B cell (primary cell): ENCODE measurements around the gene AGPAT3. TPM values are rescaled to one million over a fixed set of nuclear protein-coding genes. Genes with fewer than 3 reads are reported as not detected.

Experiments used
- ATAC-seq: fragments of 200-7000 bp; cut with Tn5 transposase; one replicate; pipeline ENCODE4 v1.10.0; 2021; ENCODE audit warnings: low read depth, mild to moderate bottlenecking, moderate number of reproducible peaks, moderate library complexity
- CTCF ChIA-PET: fragments of 350-600 bp; sonication (Branson Sonifier 250); formaldehyde crosslinking; loops from one replicate; lab custom pipeline; 2021; ENCODE audit warnings: antibody characterized with exemption, inconsistent platforms; lab: Charles Lee
- POLR2A ChIA-PET: fragments of 350-600 bp; sonication (Branson Sonifier 250); formaldehyde crosslinking; loops from one replicate; lab custom pipeline; 2021; ENCODE audit warnings: antibody characterized with exemption; lab: Charles Lee
- DNase-seq: peaks from one replicate; pipeline ENCODE4 v3.0.0; 2013
- H2AFZ ChIP-seq: 2 replicates; pipeline ENCODE4 v1.6.1; 2012; ENCODE audit warnings: mild to moderate bottlenecking, low read depth, low read length; ENCODE audit not compliant: insufficient read depth, poor library complexity, severe bottlenecking
- H3K27ac ChIP-seq, 2 donors: 1 replicate in 1 of 2; 2 replicates in 1 of 2; pipeline ENCODE4 v1.5.1; 2012 to 2013; ENCODE audit warnings: low read length in 2 of 2, mild to moderate bottlenecking in 2 of 2, moderate library complexity in 1 of 2
- H3K27me3 ChIP-seq, 4 experiments: fragments of 200-600 bp in 1 of 4; sonication (generic) in 1 of 4; replicated peaks in 1 of 4; 1 replicate in 2 of 4; 2 replicates in 2 of 4; pipeline versions ENCODE4 v1.6.1 to v1.7.0; 2013 to 2016; ENCODE audit warnings: low read length in 3 of 4, mild to moderate bottlenecking in 2 of 4, mixed read lengths in 1 of 4, moderate library complexity in 1 of 4; ENCODE audit not compliant: insufficient read depth in 4 of 4, control insufficient read depth in 3 of 4; ENCODE audit errors: control extremely low read depth in 1 of 4
- H3K36me3 ChIP-seq, 2 experiments: replicated peaks in 1 of 2; 1 replicate in 1 of 2; 2 replicates in 1 of 2; pipeline versions ENCODE4 v1.6.1 to v1.7.1; 2013; ENCODE audit warnings: low read length in 1 of 2; ENCODE audit not compliant: insufficient read depth in 2 of 2, control insufficient read depth in 1 of 2; ENCODE audit errors: control extremely low read depth in 1 of 2, extremely low read depth in 1 of 2
- H3K4me1 ChIP-seq, 2 donors: fragments of 200-600 bp in 1 of 2; sonication (generic) in 1 of 2; 1 replicate in 1 of 2; 2 replicates in 1 of 2; pipeline versions ENCODE4 v1.5.1 to v1.6.1; 2013 to 2017; ENCODE audit warnings: low read length in 2 of 2; ENCODE audit not compliant: control insufficient read depth in 2 of 2, insufficient read depth in 2 of 2
- H3K4me2 ChIP-seq: replicated peaks from 2 replicates; pipeline ENCODE3; 2012; ENCODE audit warnings: mild to moderate bottlenecking, low read depth, low read length; ENCODE audit not compliant: poor library complexity, severe bottlenecking
- H3K4me3 ChIP-seq, 5 experiments: fragments of 200-600 bp in 1 of 5; sonication (generic) in 1 of 5; 1 replicate in 3 of 5; 2 replicates in 2 of 5; pipeline versions ENCODE4 v1.5.1 to v1.7.0; 2011 to 2016; ENCODE audit warnings: low read length in 4 of 5, mild to moderate bottlenecking in 4 of 5, low read depth in 2 of 5, control low read depth in 1 of 5, moderate library complexity in 1 of 5; ENCODE audit not compliant: insufficient read depth in 1 of 5; ENCODE audit errors: control extremely low read depth in 1 of 5, extremely low read depth in 1 of 5
- H3K79me2 ChIP-seq: fragments of 200-600 bp; sonication (generic); one replicate; pipeline ENCODE4 v1.6.0; 2016; ENCODE audit warnings: low read length; ENCODE audit not compliant: control insufficient read depth, insufficient read depth
- H3K9ac ChIP-seq: fragments of 200-600 bp; sonication (generic); 2 replicates; pipeline ENCODE4 v1.6.1; 2017; ENCODE audit warnings: mild to moderate bottlenecking, low read length, moderate library complexity
- H3K9me3 ChIP-seq, 3 donors: one replicate each; pipeline versions ENCODE4 v1.6.1 to v1.7.1; 2013; ENCODE audit warnings: low read length in 2 of 3; ENCODE audit not compliant: control insufficient read depth in 2 of 3, insufficient read depth in 1 of 3; ENCODE audit errors: control extremely low read depth in 1 of 3
- H4K20me1 ChIP-seq: 2 replicates; pipeline ENCODE4 v1.6.0; 2012; ENCODE audit warnings: mild to moderate bottlenecking, low read length; ENCODE audit not compliant: insufficient read depth, control insufficient read depth, poor library complexity, severe bottlenecking
- H3K27ac Mint-ChIP-seq: one replicate; pipeline ENCODE4 v1.8.0; 2021; ENCODE audit warnings: mixed read lengths
- H3K27me3 Mint-ChIP-seq: one replicate; pipeline ENCODE4 v1.8.0; 2021; ENCODE audit warnings: mixed read lengths
- H3K4me1 Mint-ChIP-seq: one replicate; pipeline ENCODE4 v1.8.0; 2021; ENCODE audit warnings: mixed read lengths
- H3K4me3 Mint-ChIP-seq: one replicate; pipeline ENCODE4 v1.8.0; 2021; ENCODE audit warnings: mixed read lengths
- H3K9me3 Mint-ChIP-seq: one replicate; pipeline ENCODE4 v1.8.0; 2022; ENCODE audit warnings: mixed read lengths; ENCODE audit not compliant: insufficient read depth
- EZH2 ChIP-seq: IDR thresholded peaks from 2 replicates; pipeline ENCODE4 v1.6.1; 2012; ENCODE audit warnings: borderline replicate concordance, low read depth, mild to moderate bottlenecking, moderate library complexity, low read length; ENCODE audit not compliant: insufficient read depth, poor library complexity, severe bottlenecking
- WGBS: methylation state at CpG from one replicate; pipeline ENCODE4 v1.1.5; 2013; ENCODE audit warnings: missing lambda C conversion rate; ENCODE audit not compliant: insufficient coverage; 5-methylcytosine and 5-hydroxymethylcytosine counted together
- intact Hi-C: fragments of 100-400 bp; cut with micrococcal nuclease; formaldehyde crosslinking; loops from one replicate; pipeline ENCODE4 v1.10.0; 2022
- polyA plus RNA-seq: library from polyadenylated mRNA; depleted of rRNA; stranded (reverse); fragments of >200 nt; gene quantifications from 2 replicates; pipeline ENCODE4 v1.2.3, GENCODE V29; 2012
- total RNA-seq, 2 donors: library from RNA; stranded (reverse); fragments of 120-200 nt in 1 of 2; gene quantifications; 1 replicate in 1 of 2; 2 replicates in 1 of 2; pipeline versions ENCODE4 v1.2.3 to v1.2.4, GENCODE V29; 2013 to 2022
- TF ChIP-seq, protein P1 (sequence below): fragments of 200-600 bp; IDR thresholded peaks from one replicate; pipeline ENCODE4 v1.8.0; 2022; ENCODE audit warnings: antibody characterized with exemption, mild to moderate bottlenecking

Gene AGPAT3
- total and polyA plus RNA-seq, 2 donors (not counting 1 experiment from before 2014, with no cell fraction given), result 14.3 to 49.3 TPM

DNA sequence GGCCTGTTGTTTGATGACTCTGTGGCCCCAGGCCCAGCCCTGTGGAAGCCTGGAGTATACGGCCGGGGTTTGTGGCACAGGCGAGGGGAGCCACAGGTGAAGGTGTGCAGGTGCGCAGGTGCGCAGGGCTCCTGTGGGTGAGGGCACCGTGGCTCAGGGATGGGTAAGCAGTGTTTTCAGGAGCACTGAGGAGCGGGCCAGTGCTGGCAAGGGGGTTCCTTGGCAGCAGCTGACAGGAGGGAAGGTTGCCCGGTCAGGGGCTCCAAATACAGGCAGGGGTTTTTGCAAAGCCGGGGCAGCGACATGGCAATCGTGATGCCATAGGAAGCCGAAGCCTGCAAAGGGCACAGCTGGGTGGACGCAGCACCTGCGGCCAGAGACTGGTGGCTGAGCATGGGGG, 20.7 kb downstream of the AGPAT3 start:
- intact Hi-C loops, result no loop called here
- 98% methylated on average over 14 of the region's 14 CpGs for WGBS
- Mint-ChIP-seq H3K27me3 (no peaks in the 10 kb centered on the region), H3K9me3 (no peaks in the 10 kb centered on the region), H3K4me3 (no peak overlapping the region), H3K27ac (no peak overlapping the region), H3K4me1 (peaks cover 22% of the 10 kb centered on the region)
- ATAC-seq, result no peak
- Histone ChIP-seq H3K4me1 (peaks cover 0 to 4% of the 10 kb centered on the region in 2 donors), H3K27me3 (no peaks in the 10 kb centered on the region), H3K36me3 (no peaks in the 10 kb centered on the region), H3K4me2 (no peak overlapping the region), H3K9me3 (no peaks in the 10 kb centered on the region), H4K20me1 (peaks cover 54% of the 10 kb centered on the region), H3K27ac (no peak overlapping the region), H3K9ac (no peak overlapping the region), H3K79me2 (peaks cover 97% of the 10 kb centered on the region), H3K4me3 (no peak overlapping the region), H2AFZ (no peak overlapping the region)
- POLR2A ChIA-PET, result no interaction called here
- CTCF ChIA-PET, result no interaction called here
- DNase-seq, result no peak
- TF ChIP-seq, protein P1, sequence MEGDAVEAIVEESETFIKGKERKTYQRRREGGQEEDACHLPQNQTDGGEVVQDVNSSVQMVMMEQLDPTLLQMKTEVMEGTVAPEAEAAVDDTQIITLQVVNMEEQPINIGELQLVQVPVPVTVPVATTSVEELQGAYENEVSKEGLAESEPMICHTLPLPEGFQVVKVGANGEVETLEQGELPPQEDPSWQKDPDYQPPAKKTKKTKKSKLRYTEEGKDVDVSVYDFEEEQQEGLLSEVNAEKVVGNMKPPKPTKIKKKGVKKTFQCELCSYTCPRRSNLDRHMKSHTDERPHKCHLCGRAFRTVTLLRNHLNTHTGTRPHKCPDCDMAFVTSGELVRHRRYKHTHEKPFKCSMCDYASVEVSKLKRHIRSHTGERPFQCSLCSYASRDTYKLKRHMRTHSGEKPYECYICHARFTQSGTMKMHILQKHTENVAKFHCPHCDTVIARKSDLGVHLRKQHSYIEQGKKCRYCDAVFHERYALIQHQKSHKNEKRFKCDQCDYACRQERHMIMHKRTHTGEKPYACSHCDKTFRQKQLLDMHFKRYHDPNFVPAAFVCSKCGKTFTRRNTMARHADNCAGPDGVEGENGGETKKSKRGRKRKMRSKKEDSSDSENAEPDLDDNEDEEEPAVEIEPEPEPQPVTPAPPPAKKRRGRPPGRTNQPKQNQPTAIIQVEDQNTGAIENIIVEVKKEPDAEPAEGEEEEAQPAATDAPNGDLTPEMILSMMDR, result no peak
- no peak for TF ChIP-seq EZH2

DNA sequence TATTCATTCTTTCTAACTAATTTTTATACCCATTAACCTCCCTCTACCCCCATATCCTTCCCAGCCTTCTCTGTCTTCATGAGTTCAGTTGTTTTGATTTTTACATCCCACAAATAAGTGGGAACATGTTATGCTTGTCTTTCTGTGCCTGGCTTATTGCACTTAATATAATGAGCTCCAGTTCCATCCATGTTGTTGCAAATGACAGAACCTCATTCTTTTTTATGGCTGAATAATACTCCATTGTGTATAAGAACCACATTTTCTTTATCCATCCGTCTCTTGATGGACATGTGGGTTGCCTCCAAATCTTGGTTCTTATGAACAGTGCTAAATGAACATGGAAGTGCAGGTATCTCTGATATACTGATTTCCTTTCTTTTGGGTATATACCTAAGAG, 21.5 kb downstream of the AGPAT3 start:
- DNase-seq (no peak), ATAC-seq (no peak)
- Histone ChIP-seq H3K4me1 (peaks cover 0 to 4% of the 10 kb centered on the region in 2 donors), H3K36me3 (no peaks in the 10 kb centered on the region), H3K4me3 (no peak overlapping the region), H3K27me3 (no peaks in the 10 kb centered on the region), H2AFZ (no peak overlapping the region), H4K20me1 (peaks cover 54% of the 10 kb centered on the region), H3K79me2 (peaks cover 98% of the 10 kb centered on the region), H3K9me3 (no peaks in the 10 kb centered on the region), H3K9ac (no peak overlapping the region), H3K4me2 (no peak overlapping the region), H3K27ac (no peak overlapping the region)
- TF ChIP-seq, protein P1, result no peak
- no peak for TF ChIP-seq EZH2
- ChIA-PET POLR2A (no interaction called here), CTCF (no interaction called here)
- H3K27me3 Mint-ChIP-seq, result no peaks in the 10 kb centered on the region
- H3K4me1 Mint-ChIP-seq, result peaks cover 20% of the 10 kb centered on the region
- no peak overlapping the region for H3K27ac Mint-ChIP-seq
- no CpG with 5 or more reads among the region's 1 CpG for whole genome bisulfite sequencing
- intact Hi-C loops, result no loop called here
- no peaks in the 10 kb centered on the region for H3K9me3 Mint-ChIP-seq
- H3K4me3 Mint-ChIP-seq, result no peak overlapping the region
